NCI-H1092 treated with DMSO at 0.1 percent for 48 hours (cell line): ENCODE data around the gene ZNF708.
"Not testable (repeated sequence)": the region's sequence is repeated elsewhere in the genome, so short reads cannot be mapped to it uniquely, and the experiment has no call there.

Experiments
- DNase-seq: peaks from one replicate; lab custom pipeline; 2025; lab: John Stamatoyannopoulos, UW

Gene ZNF708

DNA sequence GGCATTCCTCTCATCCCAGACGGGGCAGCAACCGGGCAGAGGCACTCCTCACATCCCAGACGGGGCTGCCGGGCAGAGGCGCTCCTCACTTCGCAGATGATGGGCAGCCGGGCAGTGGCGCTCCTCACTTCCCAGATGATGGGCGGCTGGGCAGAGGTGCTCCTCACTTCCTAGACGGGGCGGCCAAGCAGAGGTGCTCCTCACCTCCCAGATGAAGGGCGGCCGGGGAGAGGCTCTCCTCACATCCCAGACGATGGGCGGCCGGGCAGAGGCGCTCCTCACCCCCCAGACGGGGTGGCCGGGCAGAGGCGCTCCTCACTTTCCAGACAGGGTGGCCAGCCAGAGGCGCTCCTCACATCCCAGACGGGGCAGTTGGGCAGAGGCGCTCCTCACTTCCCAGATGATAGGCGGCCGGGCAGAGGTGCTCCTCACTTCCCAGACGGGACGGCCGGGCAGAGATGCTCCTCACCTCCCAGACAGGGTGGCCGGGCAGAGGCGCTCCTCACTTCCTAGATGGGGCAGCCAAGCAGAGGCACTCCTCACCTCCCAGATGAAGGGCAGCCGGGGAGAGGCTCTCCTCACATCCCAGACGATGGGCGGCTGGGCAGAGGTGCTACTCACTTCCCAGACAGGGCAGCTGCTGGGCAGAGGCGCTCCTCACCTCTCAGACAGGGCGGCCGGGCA lies 68.9 kb downstream of the ZNF708 start:
- no peak for DNase-seq

- DNase-seq = not testable (repeated sequence)
Measured at GRCh38 chr19:21259421-21260124, 69.6 kb downstream of the ZNF708 start.

DNA sequence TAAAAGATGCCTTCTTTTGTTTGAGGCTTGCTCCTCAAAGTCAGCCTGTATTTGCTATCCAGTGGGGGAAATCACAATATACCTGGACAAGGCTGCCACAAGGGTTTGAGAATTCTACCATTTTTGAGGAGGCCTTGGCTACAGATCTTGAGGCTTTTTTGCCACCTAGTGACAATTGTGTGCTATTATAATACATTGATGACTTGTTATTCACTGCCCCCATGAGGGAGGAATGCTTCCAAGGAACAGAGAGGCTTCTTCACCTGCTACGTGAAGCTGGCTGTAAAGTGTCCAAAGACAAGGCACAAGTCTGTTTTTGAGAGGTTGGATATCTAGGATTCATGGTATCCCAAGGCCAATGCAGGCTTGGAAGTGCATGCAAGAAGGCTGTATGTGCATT lies 72.5 kb downstream of the ZNF708 start:
- DNase-seq = no peak
